ENCODE results near the gene CXCR3. TPM values are rescaled to one million over a fixed set of nuclear protein-coding genes. Genes with fewer than 3 reads are reported as not detected.

CXCR3 gene
- total RNA-seq, 1 donor from 2014 or later, result not detected

DNA sequence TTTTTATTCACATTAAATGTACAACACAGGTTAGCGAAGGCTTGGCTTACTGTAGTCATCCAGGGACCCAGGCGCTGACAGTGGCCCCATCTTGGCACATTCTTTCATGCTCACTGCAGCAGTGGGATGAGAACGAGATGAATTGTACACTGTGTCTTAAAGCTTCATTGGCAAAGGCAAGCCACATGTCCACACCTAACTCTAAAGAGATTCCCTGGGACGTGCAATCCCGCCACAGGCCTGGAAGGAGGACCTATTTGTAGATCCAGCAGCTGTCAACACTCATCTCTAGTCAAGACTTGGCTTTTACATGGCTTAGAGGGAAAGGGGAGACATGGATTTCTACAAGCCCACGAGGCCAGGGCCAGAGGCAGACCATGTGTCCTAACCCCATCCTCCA, 16.1 kb upstream of the CXCR3 start:
- DNase-seq (ENCODE audit: low read depth), result no peak
- no peak for TF ChIP-seq CTCF (conservative IDR thresholded peaks at IDR 0.05; ENCODE audit: low read depth, low read length)
- no peak overlapping the region for H3K4me3 ChIP-seq (ENCODE audit: low read depth, low read length)

- no peak overlapping the region for H3K4me3 ChIP-seq (ENCODE audit: low read depth, low read length)
- DNase-seq (ENCODE audit: low read depth), result no peak
- TF ChIP-seq CTCF (conservative IDR thresholded peaks at IDR 0.05; ENCODE audit: low read depth, low read length), result no peak
Measured at GRCh38 chrX:71632923-71633657, 14.8 kb upstream of the CXCR3 start.

DNA sequence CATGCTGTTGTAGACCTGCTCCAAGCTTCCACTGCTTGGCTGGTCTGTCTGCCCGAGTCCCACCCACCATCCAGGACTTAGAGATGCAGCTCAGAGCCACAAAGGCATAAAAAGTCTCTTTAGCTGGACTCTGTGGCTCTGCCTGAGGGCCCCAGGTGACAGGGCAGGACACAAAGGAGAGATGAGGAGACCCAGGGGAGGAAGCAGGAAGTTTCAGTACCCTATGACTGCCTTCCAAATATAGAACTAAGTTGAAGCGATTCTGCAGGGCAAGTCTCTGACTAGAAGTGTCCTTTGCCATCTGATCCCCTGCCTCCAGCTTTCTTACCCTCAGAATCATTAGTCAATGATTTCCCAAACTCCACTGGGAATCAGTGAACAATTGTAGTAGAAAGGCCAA, 11.2 kb upstream of the CXCR3 start:
- DNase-seq (ENCODE audit: low read depth), result no peak
- TF ChIP-seq CTCF (conservative IDR thresholded peaks at IDR 0.05; ENCODE audit: low read depth, low read length), result no peak
- H3K4me3 ChIP-seq (ENCODE audit: low read depth, low read length), result no peak overlapping the region

DNA sequence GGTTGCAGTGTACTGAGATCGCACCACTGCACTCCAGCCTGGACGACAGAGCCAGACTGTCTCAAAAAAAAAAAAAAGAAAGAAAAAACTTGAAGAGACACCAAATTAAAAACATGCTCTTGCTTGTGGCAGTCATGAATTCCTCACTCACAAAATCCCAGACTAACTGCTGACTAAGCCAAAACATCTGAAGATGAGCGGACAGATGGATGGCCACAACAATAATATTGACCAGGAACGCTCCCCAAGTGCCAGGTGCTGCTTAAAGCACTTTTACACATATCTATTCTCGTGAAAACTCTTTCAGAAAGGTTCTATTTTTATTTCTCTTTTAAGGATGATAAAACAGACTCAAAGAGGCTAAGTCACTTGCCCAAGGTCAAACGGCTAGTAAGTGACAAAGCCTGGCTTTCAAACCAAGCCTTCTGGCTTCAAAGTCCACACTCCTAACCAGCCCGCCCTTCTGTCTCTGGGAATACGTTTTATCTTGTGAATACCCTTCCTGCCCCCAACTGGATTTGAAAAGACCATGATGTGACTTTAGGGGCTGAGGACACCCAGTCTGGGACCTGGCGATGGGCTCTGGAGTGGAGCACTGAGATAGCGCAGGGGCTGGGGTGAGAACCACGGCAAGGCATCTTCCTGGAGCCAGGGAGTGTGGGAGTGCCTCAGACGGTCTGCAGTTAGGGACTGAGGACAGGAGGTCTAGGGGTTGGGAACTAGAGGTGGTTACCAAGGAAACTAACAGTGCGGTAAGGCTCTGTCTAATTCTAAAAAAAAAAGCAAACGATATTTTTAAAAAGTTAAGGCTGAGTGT, 9.5 kb upstream of the CXCR3 start:
- no peak overlapping the region for H3K4me3 ChIP-seq (ENCODE audit: low read depth, low read length)
- DNase-seq (ENCODE audit: low read depth), result no peak
- TF ChIP-seq CTCF (conservative IDR thresholded peaks at IDR 0.05; ENCODE audit: low read depth, low read length), result no peak

DNA sequence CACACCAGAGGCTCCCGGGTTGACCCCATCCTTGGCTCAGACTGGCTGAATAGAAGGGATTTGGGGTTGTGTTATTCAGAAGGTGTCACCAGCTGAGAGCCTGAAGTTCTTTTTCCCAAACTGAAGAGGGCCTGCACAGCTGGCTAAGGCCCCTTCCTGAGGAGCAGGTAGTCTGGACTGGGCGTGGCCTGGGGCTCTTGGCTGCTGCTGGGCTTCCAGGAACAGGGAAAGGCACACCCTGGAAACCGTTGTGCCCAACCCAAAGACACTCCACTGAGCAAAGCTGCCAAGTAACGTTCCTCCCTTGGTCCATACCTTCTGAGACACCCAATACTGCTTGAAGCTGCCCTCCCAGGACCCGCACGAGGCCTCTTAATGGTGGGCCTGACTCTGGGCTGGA, 8.3 kb upstream of the CXCR3 start:
- DNase-seq (ENCODE audit: low read depth), result no peak
- no peak overlapping the region for H3K4me3 ChIP-seq (ENCODE audit: low read depth, low read length)
- TF ChIP-seq CTCF (conservative IDR thresholded peaks at IDR 0.05; ENCODE audit: low read depth, low read length), result no peak

- TF ChIP-seq CTCF (conservative IDR thresholded peaks at IDR 0.05; ENCODE audit: low read depth, low read length), result no peak
- no peak for DNase-seq (ENCODE audit: low read depth)
- H3K4me3 ChIP-seq (ENCODE audit: low read depth, low read length), result no peak overlapping the region
Measured at GRCh38 chrX:71625471-71625870, 7.2 kb upstream of the CXCR3 start.

All from epithelial cell of proximal tubule (primary cell).